LoVo (cell line): ENCODE results near the gene DEUP1.
"Not testable (repeated sequence)": the region's sequence is repeated elsewhere in the genome, so short reads cannot be mapped to it uniquely, and the experiment has no call there.

Experiments used
- DNase-seq: peaks from one replicate; pipeline ENCODE4 v3.0.0-alpha.2; 2016; ENCODE audit warnings: low spot score

Gene DEUP1

DNA sequence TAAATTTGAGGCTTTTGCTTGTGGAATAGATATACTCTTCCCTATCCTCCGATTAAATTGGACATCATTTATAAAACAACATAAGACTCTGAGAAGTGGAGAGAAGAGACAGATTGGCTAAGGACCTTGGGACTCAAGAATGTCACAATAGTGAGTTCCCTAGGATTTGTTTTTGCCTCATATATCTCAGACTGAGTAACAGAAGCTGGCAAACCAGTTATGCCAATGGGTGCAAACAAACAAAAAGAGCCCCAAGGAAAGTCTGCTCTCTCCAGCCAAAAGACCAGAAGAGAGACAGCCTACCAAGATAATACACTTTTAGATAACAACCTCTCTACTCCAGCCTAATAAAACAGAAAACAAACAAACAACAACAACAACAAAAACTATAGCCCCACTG, 28.9 kb downstream of the DEUP1 start:
- no peak for DNase-seq

DNA sequence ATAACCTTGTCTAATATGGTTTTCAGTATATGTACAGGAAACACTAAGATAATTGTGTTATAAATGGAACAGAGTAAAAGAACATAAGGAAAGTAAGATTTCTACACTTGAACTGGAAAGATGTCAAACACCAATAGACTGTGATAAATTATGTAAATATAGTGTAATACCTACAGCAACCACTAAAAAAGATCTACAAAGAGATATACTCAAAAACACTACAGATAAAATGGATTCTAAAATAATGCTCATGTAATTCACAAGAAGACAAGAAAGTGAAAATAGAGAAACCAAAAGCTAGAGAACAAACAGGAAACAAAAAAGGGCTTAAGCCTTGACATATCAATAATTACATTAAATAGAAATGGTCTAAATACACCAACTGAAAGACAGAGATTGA, 30.9 kb downstream of the DEUP1 start:
- DNase-seq: no peak

DNA sequence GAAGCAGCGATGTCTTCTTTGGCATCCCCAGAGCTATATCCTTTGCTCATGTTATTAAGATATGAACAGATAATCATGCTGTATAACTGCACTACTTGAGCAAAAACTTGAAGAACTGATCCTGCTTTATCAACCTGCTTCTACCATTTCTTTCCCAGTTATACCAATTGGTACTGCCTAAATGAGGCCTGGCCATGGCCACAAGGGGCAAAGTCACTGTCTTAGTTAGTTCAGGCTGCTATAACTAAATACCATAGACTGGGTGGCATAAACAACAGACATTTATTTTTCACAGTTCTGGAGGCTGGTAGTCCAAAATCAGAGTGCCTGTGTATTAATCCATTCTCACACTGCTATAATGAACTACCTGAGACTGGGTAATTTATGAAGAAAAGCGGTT, 37.5 kb downstream of the DEUP1 start:
- no peak for DNase-seq

DNA sequence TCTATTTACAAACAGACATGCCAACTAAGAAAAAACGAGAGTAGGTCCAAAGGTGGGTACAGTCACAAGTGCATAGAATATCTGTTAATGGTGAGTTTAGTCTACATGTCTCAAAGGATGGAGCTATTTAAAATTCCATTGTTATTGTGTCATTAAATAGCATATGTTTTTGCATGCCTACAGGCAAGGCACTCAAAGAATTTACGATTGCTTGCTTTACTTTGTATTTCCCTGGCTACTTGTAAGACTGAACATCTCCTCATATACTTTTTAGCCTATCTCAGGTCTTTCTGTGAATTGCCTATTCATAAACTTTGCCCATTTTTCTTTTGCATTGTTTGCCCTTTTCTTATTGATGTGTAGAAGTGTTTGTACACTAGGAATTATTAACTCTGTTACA, 39.7 kb downstream of the DEUP1 start:
- no peak for DNase-seq

DNA sequence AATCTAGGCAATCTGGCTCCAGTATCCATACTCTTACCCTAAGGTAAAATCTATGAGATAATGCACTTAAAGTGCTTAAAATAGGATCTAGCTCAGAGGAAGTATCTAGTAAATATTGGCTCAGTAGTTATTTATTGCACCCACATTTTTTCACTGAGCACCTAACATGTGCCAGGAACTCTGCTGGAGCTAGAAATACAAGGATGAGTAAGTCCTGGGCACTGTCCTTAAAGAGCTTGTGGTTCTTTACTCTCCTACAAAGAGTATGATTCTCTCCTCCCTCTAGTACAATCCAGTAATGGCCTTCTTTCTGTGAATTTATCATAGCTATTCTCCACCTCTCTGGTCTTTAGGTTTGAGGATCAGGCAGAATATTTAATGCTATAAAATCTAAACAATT, 59.2 kb downstream of the DEUP1 start:
- DNase-seq: no peak

DNA sequence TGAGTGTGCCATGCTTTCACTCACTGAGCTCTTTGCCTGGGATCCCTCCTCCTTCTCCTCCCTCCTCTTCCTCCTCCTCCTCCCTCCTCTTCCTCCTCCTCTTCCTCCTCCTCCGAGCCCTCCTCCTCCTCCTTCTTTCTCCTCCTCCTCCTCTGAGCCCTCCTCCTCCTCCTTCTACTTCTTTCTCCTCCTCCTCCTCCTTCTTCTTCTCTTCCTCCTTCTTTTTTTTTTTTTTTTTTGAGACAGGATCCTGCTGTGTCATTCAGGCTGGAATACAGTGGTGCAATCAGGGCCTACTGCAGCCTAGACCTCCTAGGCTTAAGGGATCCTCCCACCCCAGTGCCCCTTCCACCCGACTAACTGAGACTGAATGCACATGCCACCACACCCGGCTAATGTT, 62.3 kb downstream of the DEUP1 start:
- DNase-seq: no peak

DNA sequence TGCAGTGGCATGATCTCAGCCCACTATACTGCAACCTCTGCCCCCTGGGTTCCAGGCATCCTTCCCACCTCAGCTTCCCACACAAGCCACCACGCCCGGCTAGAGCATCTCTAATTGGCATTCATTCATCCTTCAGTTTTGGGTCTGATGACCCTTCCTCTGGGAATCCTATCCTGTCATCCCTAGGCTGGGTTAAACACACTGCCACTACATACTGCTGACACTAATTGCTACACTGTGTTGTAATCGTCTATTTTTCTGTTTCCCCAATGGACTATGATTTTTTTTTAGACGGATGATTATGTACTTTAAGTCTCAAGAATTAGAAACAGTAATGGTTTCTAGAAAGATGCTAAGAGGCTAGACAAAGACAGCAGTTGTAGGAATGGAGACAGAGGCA, 62.8 kb downstream of the DEUP1 start:
- DNase-seq: no peak

DNA sequence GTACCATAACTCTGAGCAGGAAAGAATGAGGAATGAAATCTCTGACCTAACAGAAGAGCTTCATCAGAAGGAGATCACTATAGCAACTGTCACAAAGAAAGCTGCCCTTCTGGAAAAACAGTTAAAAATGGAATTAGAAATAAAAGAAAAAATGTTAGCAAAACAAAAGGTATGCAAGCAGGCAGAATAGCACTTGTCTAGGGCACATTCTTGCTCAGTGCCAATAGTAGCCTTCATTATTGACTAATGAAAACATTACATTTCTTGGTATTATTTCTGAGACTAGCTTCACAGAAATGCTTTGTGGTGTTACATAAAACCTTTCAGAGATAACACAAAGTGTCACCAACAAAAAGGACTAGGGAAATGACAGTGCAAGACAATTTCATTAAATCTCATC, 63.9 kb downstream of the DEUP1 start:
- DNase-seq: no peak

DNA sequence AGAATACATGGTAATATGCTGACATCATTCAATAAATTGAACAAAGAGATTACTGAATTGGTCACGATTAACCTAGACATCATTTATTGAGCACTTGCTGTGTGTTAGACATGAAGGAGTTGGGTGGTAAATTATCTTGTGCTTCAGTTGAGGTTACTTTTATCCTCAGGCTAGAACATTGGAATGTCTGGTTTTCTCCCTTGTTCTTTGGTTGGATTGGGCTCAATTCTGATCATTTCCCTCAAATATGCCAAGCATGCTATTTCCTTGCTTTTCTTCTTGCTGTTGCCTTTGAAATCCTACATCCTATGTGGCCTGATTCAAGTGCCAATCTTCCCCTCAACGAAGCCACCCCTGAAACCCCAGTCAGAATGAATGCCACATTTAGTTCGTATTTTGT, 65.8 kb downstream of the DEUP1 start:
- DNase-seq: no peak

DNA sequence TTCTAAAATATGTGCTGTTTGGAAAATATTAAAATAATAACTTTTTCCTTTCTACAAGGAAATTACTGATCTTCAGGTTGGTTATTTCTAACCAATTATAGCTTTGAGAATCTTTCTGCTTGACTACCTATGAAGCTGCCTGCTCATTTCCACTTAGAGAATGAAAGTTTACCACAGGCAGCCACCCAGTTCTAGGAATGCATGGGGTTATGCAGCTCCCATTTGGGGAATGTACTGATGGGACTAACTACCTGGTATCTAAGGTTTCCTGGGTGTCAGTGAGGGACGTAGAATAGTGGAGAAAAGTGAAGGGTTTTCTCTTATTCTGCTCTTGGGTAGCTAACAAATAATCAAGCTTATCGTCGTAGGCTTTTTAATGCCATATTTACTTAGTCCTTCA, 73.4 kb downstream of the DEUP1 start:
- DNase-seq: no peak

DNA sequence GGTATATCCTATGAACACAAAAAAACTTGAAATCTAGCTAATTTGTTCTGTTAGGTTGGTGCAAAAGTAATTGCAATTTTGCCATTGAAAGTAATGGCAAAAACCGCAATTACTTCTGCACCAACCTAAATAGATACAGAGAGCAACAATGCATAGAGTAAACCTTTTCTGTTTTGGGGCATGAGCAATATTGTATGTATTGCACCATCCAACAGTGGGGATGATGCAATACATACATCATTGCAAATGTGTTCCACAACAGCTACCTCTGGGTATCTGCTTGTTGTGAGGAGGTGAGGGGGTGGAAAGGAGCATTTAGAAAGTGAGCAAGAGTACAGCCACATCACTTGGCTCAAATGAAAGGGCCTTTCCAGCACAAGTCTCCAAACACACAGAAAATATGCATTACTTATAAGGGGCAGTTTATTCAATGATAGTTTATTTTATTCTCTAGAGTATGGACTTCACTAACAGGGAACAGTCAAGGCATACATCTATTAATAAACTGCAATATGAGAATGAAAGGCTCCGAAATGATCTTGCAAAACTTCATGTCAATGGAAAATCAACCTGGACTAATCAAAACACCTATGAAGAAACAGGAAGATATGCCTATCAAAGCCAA, 77.3 kb downstream of the DEUP1 start:
- DNase-seq: no peak

DNA sequence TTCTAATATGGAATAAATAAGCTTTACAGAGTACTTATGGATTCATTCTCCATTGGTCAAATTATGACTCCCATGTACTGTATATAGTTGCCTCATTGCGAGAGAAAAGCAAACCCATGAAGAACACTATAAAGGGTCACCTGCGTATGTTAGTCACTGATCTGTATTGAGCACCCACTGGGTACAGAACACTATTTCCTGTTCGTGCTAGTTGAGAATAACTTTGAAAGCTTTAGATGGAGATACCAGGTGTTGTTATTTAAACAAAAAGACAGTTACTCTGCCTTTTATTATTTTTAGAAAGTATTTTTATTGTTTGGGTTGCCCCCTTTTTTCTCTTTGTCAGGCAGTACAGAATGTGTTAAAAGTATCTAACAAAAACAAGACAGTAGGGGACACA, 79.9 kb downstream of the DEUP1 start:
- no peak for DNase-seq

DNA sequence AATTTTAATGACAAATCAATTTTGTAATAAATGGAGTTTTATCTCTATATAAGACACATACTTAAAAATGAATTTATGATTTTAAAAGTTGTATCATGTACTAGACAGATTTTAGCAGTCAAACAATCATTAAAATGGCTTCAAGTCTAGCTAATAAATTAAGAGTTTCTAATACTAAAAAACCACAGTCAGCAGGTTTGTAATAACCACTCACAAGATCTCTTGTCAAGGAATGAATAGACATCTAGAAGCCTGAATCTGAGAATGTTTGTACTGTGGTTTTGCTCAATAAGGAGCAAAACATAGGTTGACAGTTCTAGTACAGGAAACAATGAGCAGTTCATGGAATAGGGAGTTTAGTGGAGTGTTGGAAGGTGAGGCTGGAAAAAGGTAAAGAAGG, 81.2 kb downstream of the DEUP1 start:
- no peak for DNase-seq

DNA sequence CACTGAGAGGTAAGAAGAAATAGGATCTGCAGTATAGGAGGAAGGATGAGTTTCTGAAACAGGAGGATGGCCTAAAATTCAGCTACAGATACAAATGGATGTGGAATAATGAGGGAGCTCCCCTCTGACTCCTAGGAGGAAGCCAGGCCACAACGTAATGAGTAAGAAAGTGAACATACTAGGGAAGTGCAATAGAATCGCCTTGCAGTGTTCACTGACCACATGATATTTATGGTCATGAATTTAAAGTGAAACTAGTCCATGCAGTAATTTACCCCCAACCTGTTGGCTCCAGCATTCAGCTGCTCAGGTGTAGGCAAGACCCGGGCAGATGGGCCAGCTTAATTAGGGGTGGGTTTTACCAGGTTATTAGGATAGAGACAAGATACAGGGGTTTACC, 101.7 kb downstream of the DEUP1 start:
- no peak for DNase-seq

DNA sequence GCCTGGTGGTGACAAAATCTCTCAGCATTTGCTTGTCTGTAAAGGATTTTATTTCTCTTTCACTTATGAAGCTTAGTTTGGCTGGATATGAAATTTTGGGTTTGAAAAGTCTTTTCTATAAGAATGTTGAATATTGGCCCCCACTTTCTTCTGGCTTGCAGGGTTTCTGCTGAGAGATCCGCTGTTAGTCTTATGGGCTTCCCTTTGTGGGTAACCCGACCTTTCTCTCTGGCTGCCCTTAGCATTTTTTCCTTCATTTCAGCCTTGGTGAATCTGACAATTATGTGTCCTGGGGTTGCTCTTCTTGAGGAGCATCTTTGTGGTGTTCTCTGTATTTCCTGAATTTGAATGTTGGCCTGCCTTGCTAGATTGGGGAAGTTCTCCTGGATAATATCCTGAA, 112.7 kb downstream of the DEUP1 start:
- DNase-seq: not testable (repeated sequence)

DNA sequence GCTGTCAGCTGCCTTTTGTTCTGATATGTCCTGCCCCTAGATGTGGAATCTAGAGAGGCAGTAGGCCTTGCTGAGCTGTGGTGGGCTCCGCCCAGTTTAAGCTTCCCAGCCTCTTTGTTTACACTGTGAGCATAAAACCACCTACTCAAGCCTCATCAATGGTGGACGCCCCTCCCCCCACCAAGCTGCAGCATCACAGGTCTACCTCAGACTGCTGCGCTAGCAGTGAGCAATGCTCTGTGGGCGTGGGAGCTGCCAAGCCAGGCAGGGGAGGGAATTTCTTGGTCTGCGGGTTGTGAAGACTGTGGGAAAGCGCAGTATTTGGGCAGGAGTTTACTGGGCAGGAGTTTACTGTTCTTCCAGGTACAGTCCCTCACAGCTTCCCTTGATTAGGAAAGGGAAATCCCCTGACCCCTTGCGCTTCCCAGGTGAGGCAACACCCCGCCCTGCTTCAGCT, 114.1 kb downstream of the DEUP1 start:
- DNase-seq: no peak

DNA sequence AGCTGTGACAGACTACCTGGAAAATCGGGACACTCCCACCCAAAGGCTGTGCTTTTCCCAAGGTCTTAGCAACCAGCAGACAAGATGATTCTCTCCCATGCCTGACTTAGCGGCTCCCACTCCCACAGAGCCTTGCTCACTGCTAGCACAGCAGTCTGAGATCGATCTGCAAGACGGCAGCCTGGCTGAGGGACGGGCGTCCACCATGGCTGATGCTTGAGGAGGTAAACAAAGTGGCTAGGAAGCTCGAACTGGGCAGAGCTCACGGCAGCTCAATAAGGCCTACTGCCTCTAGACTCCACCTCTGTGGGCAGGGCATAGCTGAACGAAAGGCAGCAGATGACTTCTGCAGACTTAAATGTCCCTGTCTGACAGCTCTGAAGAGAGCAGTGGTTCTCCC, 127.7 kb downstream of the DEUP1 start:
- no peak for DNase-seq

DNA sequence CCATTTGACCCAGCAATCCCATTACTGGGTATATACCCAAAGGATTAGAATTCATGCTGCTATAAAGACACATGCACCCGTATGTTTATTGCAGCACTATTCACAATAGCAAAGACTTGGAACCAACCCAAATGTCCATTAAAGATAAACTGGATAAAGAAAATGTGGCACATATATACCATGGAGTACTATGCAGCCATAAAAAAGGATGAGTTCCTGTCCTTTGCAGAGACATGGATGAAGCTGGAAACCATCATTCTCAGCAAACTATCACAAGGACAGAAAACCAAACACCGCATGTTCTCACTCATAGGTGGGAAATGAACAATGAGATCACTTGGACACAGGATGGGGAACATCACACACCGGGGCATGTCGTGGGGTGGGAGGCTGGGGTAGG, 133.1 kb downstream of the DEUP1 start:
- DNase-seq: not testable (repeated sequence)

DNA sequence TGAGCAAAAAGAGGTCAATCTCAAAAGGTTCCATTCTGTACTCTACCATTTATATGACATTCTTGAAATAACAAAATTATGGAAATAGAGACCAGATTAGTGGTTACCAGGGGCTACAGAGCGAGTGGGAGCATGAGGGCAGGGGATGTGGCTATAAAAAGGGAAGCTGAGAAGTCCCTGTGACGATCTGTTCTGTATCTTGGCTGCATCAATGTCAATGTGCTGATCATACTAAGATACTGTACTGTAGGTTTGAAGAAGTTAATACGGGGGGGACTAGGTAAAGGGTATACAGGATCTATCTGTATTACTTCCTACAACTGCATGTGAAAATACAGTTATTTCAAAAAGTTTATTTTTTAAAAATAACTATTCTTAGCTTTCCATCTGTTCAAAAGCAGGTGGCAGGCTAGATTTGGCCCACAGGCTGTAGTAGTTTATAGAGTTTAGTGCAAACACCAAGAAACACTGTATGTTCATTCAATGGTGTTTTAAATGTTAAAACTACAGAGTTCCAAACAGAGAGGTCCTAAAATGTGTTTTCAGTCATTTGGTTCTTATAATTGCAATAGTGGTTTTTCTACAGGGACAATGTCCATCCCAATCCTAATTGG, 134.5 kb downstream of the DEUP1 start:
- no peak for DNase-seq

DNA sequence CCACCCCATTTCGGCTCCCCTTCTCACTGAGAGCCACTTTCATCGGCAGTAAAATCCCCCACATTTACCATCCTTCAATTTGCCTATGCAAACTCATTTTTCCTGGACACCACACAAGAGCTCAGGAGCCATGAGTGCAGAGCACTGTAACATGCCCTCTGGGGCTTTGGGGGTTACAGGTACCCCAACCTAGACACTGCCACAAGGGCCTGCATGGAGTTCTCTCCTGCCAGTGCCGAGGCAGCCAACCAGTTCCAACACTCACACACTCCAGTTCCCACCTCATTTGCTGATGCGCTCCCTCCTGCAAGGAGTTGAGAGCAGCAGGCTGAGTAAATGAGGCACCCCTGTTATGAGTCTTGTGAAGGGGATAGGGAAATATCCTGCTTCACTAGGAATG, 136.5 kb downstream of the DEUP1 start:
- DNase-seq: no peak

DNA sequence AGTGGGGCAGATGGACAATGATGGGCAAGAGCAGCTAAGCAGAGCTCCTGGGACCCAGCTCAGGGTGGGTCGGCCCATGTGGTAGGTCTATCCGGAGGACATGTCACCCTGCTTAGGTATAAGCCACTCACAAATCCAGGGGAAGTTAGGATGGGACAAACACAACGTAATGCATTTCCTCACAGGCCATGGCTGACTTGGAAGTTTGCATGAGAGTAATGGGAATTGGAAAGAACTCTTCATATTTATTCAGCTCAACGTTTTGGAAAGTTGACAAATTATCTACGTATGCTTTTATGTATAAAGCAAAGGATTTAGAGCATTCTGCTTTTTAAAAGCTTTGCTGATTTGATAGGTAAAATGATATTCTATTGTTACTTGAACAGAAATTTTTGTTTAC, 137.7 kb downstream of the DEUP1 start:
- DNase-seq: no peak

DNA sequence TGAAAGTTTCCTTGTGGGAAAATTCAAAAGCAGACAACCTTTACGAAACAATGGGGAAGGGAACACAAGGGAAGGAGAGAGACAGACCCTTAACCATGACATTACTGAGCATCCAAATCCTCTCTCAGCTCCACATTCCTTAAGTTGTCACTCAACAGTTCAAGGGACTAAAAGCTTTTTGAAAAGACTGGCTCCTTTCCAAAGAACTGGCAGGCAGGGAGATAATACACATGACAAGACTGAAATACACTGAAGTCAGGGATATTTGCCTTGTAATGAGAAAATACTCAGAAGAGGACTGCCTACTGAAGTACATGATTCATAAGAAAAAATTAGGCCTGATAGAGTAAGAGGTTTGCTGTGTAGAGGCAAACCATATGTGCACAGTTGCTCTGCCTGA, 143.6 kb downstream of the DEUP1 start:
- no peak for DNase-seq

DNA sequence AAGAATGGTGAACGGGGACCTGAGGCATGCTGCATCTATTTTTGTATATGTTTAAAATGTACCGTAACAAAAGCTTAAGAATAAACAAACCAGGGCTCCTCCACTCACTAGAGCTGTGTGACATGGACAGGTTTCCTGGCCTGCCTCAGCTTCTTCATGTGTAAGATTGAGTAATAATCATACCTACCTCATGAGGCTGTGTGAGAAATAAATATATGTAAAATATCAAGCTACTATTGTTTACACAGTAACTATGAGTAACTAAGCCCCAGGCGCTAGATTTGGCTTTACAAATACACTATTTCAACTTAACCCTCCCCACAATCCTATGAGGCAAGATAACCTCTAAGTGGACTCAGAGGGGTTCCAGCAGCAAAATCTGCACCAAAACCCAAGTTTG, 146.3 kb downstream of the DEUP1 start:
- no peak for DNase-seq

DNA sequence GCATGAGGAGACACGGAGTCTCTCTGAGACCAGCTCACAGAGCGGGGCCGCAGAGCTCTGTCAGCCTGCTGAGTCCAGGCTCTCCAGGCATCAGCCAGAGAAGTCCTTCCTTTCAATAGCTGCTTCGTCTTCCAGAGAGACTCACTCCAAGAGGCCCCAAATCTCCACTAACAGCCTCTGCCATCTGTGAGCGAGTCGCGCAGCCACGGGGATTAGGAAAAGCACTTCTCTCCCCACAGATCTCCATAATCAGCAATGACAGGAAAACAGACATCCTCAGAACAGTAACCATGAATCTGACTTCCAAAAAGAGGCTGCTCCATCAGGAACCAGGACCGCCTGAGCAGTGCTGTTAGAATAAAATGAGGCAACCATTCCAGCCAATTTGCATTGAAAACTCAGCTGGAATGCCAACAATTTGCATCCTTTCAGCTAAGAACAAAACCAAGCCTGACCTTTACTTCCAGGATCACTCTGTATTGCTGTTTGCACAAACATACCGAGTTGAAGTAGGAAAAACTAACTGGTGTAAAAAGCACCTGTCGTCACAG, 147.2 kb downstream of the DEUP1 start:
- no peak for DNase-seq
